Esophagus muscularis mucosa (tissue), 4 donors: ENCODE measurements around the gene GADL1. TPM values are rescaled to one million over a fixed set of nuclear protein-coding genes. Genes with fewer than 3 reads are reported as not detected.

ENCODE experiments used
- DNase-seq: peaks from one replicate; pipeline ENCODE4 v3.0.0-alpha.2; 2017; ENCODE audit errors: extremely low spot score
- H3K27ac ChIP-seq, 4 donors: fragments of 200-600 bp; sonication (generic); replicated peaks in 1 of 4; 1 replicate in 3 of 4; 2 replicates in 1 of 4; pipeline ENCODE4 v1.5.1; 2016 to 2019; ENCODE audit warnings: mild to moderate bottlenecking in 1 of 4
- H3K27me3 ChIP-seq, 4 donors: fragments of 200-600 bp; sonication (generic); one replicate each; pipeline versions ENCODE4 v1.5.1 to v1.6.0; 2016 to 2019
- H3K36me3 ChIP-seq, 4 donors: fragments of 200-600 bp; sonication (generic); one replicate each; pipeline ENCODE4 v1.5.1; 2016 to 2019
- H3K4me1 ChIP-seq, 4 donors: fragments of 200-600 bp; sonication (generic); one replicate each; pipeline ENCODE4 v1.5.1; 2016 to 2019
- H3K4me3 ChIP-seq, 4 donors: fragments of 200-600 bp; sonication (generic); 1 replicate in 2 of 4; 2 replicates in 2 of 4; pipeline ENCODE4 v1.5.1; 2016 to 2019; ENCODE audit warnings: mild to moderate bottlenecking in 4 of 4, moderate library complexity in 1 of 4
- H3K9me3 ChIP-seq, 4 donors: fragments of 200-600 bp; sonication (generic); 1 replicate in 3 of 4; 2 replicates in 1 of 4; pipeline ENCODE4 v1.5.1; 2016 to 2019
- CTCF ChIP-seq, 3 experiments: fragments of 200-600 bp in 2 of 3; fragments of 450-650 bp in 1 of 3; sonication (generic) in 2 of 3; IDR thresholded peaks; one replicate each; pipeline ENCODE4 v1.5.1; 2017 to 2019; ENCODE audit warnings: antibody characterized with exemption in 3 of 3, mild to moderate bottlenecking in 2 of 3, moderate library complexity in 1 of 3
- EP300 ChIP-seq: sonication (generic); formaldehyde crosslinking; IDR thresholded peaks from one replicate; pipeline ENCODE4 v1.6.1; 2017; ENCODE audit warnings: antibody characterized with exemption
- POLR2A ChIP-seq: fragments of 450-650 bp; IDR thresholded peaks from one replicate; pipeline ENCODE4 v1.6.1; 2017; ENCODE audit warnings: antibody characterized with exemption, moderate library complexity, mild to moderate bottlenecking, low read depth
- POLR2AphosphoS5 ChIP-seq, 2 donors: sonication (generic); formaldehyde crosslinking; IDR thresholded peaks; one replicate each; pipeline ENCODE4 v1.6.1; 2017; ENCODE audit warnings: antibody characterized with exemption in 2 of 2
- WGBS: methylation state at CpG from one replicate; pipeline ENCODE4 v1.1.5; 2018; 5-methylcytosine and 5-hydroxymethylcytosine counted together
- intact Hi-C: fragments of 100-400 bp; cut with DNase I; formaldehyde crosslinking; loops from one replicate; pipeline ENCODE4 v1.15.1; 2023
- total RNA-seq, 4 donors: library from RNA; depleted of rRNA; stranded (reverse); fragments of >200 nt; gene quantifications; one replicate each; pipeline versions ENCODE4 v1.1.0 to v1.2.1, GENCODE V29; 2016

The GADL1 gene
- total RNA-seq, 4 donors from 2014 or later: 1.7 to 4.6 (median 3.0) TPM

GRCh38 chr3:30890907-30891306, 3.6 kb downstream of the GADL1 start:
- WGBS: 41% methylated on average over 1 of the region's 1 CpG
- no peaks in the 10 kb centered on the region for H3K27me3 ChIP-seq

GRCh38 chr3:30886888-30887287, 7.6 kb downstream of the GADL1 start:
- 89% methylated on average over 2 of the region's 2 CpGs for WGBS
- H3K36me3 ChIP-seq: no peaks in the 10 kb centered on the region
- peaks cover 0 to 7% (median 0%) of the 10 kb centered on the region in 4 donors for H3K4me1 ChIP-seq
- intact Hi-C loops: no loop called here
- no peak overlapping the region for H3K27ac ChIP-seq
- TF ChIP-seq POLR2A: no peak
- TF ChIP-seq POLR2AphosphoS5 (IDR thresholded peaks at IDR 0.05): no peak
- TF ChIP-seq CTCF (IDR thresholded peaks at IDR 0.05): no peak
- TF ChIP-seq EP300: no peak
- no peaks in the 10 kb centered on the region for H3K9me3 ChIP-seq
- DNase-seq: no peak
- no peak overlapping the region for H3K4me3 ChIP-seq
- H3K27me3 ChIP-seq: no peaks in the 10 kb centered on the region

More at GRCh38 chr3:30890907-30891306, 3.6 kb downstream of the GADL1 start:
- no peaks in the 10 kb centered on the region for H3K36me3 ChIP-seq
- no peak for DNase-seq
- intact Hi-C loops: no loop called here
- no peak overlapping the region for H3K27ac ChIP-seq
- TF ChIP-seq POLR2A (no peak), POLR2AphosphoS5 (IDR thresholded peaks at IDR 0.05) (no peak), CTCF (IDR thresholded peaks at IDR 0.05) (no peak), EP300 (no peak)
- H3K4me1 ChIP-seq: peaks cover 0 to 27% (median 17%) of the 10 kb centered on the region in 4 donors
- H3K4me3 ChIP-seq: no peak overlapping the region
- no peaks in the 10 kb centered on the region for H3K9me3 ChIP-seq

GRCh38 chr3:30878862-30879261, 15.6 kb downstream of the GADL1 start:
- Histone ChIP-seq H3K4me1 (no peaks in the 10 kb centered on the region), H3K27me3 (no peaks in the 10 kb centered on the region), H3K27ac (no peak overlapping the region), H3K9me3 (no peaks in the 10 kb centered on the region), H3K4me3 (no peak overlapping the region), H3K36me3 (no peaks in the 10 kb centered on the region)
- DNase-seq: no peak
- WGBS: 88% methylated on average over 1 of the region's 1 CpG
- intact Hi-C loops: no loop called here
- TF ChIP-seq POLR2AphosphoS5 (IDR thresholded peaks at IDR 0.05) (no peak), CTCF (IDR thresholded peaks at IDR 0.05) (no peak)

GRCh38 chr3:30875505-30875904, 19.0 kb downstream of the GADL1 start:
- H3K9me3 ChIP-seq: no peaks in the 10 kb centered on the region
- no peaks in the 10 kb centered on the region for H3K27me3 ChIP-seq
- no peak overlapping the region for H3K27ac ChIP-seq
- DNase-seq: no peak
- H3K36me3 ChIP-seq: no peaks in the 10 kb centered on the region
- H3K4me3 ChIP-seq: no peak overlapping the region
- intact Hi-C loops: no loop called here
- WGBS: 95% methylated on average over 5 of the region's 5 CpGs
- peaks cover 0 to 15% (median 10%) of the 10 kb centered on the region in 4 donors for H3K4me1 ChIP-seq
- TF ChIP-seq POLR2A: no peak
- no peak for TF ChIP-seq CTCF (IDR thresholded peaks at IDR 0.05)
- no peak for TF ChIP-seq POLR2AphosphoS5 (IDR thresholded peaks at IDR 0.05)
- TF ChIP-seq EP300: no peak

- intact Hi-C loops: no loop called here
- Histone ChIP-seq H3K27me3 (no peaks in the 10 kb centered on the region), H3K4me3 (no peak overlapping the region), H3K27ac (no peak overlapping the region), H3K4me1 (peaks cover 0 to 21% (median 17%) of the 10 kb centered on the region in 4 donors), H3K36me3 (no peaks in the 10 kb centered on the region), H3K9me3 (no peaks in the 10 kb centered on the region)
- TF ChIP-seq EP300 (no peak), CTCF (IDR thresholded peaks at IDR 0.05) (no peak), POLR2AphosphoS5 (IDR thresholded peaks at IDR 0.05) (no peak), POLR2A (no peak)
- DNase-seq: no peak
Measured at GRCh38 chr3:30873671-30874070, 20.8 kb downstream of the GADL1 start.
